ENCODE results near the gene AP3S1.

The AP3S1 gene

DNA sequence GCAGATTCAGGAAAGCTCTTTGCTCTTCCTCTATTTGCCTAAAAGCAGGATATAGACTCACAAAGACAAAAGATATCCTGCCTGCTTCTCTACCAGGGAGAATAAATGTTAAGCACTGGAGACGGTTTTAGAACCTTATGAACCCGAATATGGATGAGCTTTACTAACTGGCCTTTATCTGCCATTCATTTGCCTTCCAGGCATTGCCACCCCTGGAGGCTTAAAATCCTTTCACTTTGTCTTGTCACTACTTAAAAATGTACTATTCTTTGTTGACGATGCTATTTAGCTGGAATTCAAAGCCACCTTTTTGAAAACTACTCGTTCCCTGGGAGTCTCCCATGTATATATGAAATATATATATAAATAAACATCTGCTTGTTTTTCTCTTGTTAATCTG lies 97.3 kb downstream of the AP3S1 start:
- no peak for TF ChIP-seq CTCF (conservative IDR thresholded peaks at IDR 0.05; ENCODE audit: low read depth, low read length)
- DNase-seq (ENCODE audit: low read depth): no peak
- no peak overlapping the region for H3K4me3 ChIP-seq (ENCODE audit: low read length)

DNA sequence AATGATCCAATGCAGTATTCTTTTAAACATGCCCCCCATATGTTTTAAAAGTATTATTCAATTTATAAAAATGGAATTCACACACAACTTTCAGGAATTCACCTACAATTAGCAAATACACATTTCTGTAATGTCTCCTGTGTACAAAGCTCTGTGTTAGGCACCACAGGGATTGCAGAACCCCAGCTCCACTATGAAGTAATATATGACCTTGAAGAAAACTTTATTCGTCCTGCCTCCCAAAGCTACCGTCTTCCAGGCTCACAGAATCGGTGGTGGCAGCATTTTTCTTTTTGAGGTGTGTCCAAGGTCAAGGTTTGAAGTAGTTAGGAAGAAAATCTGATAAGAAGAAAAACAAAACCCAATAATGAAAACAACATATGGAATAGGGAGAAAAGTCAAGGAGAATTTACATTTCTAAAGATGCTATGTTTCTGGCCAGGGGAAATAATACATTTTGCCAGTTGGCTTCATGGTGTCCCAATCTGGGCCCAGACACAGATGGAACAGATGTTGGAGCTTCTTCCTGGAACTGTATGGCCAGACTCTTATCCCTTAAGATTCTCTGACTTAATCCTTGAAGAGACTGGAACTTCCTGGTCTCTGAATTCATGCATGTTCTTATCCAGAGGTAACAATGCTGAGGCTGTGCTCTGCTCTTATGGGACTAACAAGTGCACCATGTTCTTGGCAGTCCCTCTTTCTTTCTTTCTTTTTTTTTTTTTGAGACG lies 98.5 kb downstream of the AP3S1 start:
- no peak for DNase-seq (ENCODE audit: low read depth)
- no peak overlapping the region for H3K4me3 ChIP-seq (ENCODE audit: low read length)
- TF ChIP-seq CTCF (conservative IDR thresholded peaks at IDR 0.05; ENCODE audit: low read depth, low read length): no peak

DNA sequence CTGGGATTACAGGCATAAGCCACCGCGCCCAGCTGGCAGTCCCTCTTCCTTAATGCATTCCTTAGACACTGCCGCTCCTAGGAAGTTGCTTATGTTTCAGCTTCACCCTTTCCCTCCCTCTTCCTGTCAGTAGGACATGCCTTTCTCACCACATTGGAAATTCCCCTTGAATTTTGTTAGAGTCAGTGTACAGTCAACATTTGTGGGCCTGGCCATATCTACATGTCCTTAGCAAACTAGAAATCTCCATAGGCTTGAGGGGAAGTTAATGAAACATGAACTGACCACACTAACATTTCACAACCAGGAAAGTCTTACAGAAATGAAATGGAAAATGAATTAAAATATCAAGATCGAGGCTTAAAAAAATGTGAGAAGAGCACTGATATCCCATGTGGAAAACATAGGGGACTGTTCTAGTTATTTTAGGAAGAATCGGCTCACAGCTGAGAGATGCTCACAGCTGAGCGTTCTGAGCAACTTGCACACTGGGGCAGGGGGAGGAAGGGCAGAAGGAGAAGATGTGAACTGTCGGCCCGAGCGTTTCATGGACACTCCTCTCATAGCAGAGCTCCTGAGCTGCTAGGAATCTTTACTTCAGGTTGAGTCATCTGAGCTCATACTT lies 99.4 kb downstream of the AP3S1 start:
- no peak for DNase-seq (ENCODE audit: low read depth)
- no peak for TF ChIP-seq CTCF (conservative IDR thresholded peaks at IDR 0.05; ENCODE audit: low read depth, low read length)
- H3K4me3 ChIP-seq (ENCODE audit: low read length): no peak overlapping the region

GRCh38 chr5:115944501-115944900 lies 102.8 kb downstream of the AP3S1 start:
- no peak overlapping the region for H3K4me3 ChIP-seq (ENCODE audit: low read length)
- DNase-seq (ENCODE audit: low read depth): no peak
- TF ChIP-seq CTCF (conservative IDR thresholded peaks at IDR 0.05; ENCODE audit: low read depth, low read length): no peak

DNA sequence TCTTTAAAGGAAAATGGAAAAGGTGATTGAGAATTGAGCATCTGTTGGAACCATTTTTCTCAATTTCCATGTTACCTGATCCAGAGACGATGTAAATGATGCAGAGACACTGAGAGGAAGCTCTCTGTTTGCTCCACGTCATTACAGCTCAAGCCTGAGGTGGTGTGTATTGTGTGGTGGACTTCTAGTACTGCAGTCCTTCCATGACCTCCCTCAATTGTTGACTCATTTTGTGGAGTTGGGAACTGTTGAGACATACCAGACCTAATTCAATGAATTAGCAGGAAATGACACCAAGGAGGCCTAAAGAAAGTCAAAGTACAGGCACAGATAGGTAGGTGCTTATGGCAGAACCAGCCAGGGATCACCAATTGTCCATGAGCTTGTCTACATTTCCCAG lies 104.9 kb downstream of the AP3S1 start:
- no peak overlapping the region for H3K4me3 ChIP-seq (ENCODE audit: low read length)
- no peak for TF ChIP-seq CTCF (conservative IDR thresholded peaks at IDR 0.05; ENCODE audit: low read depth, low read length)
- DNase-seq (ENCODE audit: low read depth): no peak

DNA sequence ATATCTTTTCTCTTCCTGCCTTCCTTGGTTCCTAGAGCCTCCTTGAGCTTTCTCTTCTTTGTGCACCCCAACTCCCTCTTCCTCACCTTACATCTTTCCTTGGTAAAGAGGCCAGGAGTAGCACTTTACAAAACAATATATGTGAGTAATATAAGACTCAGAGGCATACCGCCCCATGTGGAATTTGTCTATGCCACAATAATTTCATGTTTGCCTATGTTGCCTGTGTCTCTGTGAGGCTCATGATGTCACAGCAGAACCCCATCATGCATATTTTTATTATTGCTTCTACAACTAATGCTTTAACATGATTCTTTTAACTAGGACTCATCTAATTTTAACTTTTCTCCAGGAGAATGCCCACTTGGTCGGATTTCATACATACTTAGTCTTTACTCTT lies 105.5 kb downstream of the AP3S1 start:
- DNase-seq (ENCODE audit: low read depth): no peak
- TF ChIP-seq CTCF (conservative IDR thresholded peaks at IDR 0.05; ENCODE audit: low read depth, low read length): no peak
- H3K4me3 ChIP-seq (ENCODE audit: low read length): no peak overlapping the region

DNA sequence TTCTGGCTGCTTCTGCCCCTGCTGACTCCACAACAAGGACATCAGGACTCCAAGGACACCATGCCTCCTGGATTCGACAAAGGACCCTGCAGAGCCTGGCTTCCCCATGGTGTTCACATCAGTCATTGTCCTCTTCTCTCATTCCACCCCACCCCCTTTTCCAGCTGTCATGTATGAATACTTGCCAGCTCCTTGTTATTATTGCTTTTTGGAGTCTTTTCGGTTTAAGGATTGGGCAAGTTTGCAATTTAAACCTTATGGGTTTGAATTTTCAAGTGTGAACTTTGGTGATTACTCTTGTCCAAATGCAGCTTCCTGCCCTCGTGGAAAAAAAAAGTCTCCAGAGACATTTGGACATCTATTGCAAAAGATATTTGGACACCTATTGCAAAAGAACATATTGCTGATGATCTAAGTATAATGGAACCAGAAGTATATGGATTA lies 106.4 kb downstream of the AP3S1 start:
- no peak for DNase-seq (ENCODE audit: low read depth)

More for the DNA sequence above, 106.4 kb downstream of the AP3S1 start:
- no peak for TF ChIP-seq CTCF (conservative IDR thresholded peaks at IDR 0.05; ENCODE audit: low read depth, low read length)
- H3K4me3 ChIP-seq (ENCODE audit: low read length): no peak overlapping the region
